Smooth muscle cell (in vitro differentiated cells): ENCODE data around the gene SART3. TPM values are rescaled to one million over a fixed set of nuclear protein-coding genes. Genes with fewer than 3 reads are reported as not detected.

Experiments used
- DNase-seq: peaks from one replicate; lab custom pipeline; 2025; ENCODE audit not compliant: unreplicated experiment; lab: John Stamatoyannopoulos, UW
- H2AFZ ChIP-seq: fragments of 200-600 bp; sonication (generic); 2 replicates; pipeline ENCODE4 v1.6.0; 2016; ENCODE audit warnings: antibody characterized with exemption, low read depth, mild to moderate bottlenecking
- H3F3A ChIP-seq: fragments of 200-600 bp; sonication (generic); 2 replicates; pipeline ENCODE4 v1.6.0; 2017; ENCODE audit warnings: antibody characterized with exemption, low read depth
- H3K27ac ChIP-seq: fragments of 200-600 bp; sonication (generic); 2 replicates; pipeline ENCODE4 v1.5.1; 2016; ENCODE audit warnings: low read depth, mild to moderate bottlenecking
- H3K27me3 ChIP-seq: fragments of 200-600 bp; sonication (generic); 2 replicates; pipeline ENCODE4 v1.6.1; 2016; ENCODE audit warnings: low read depth, mild to moderate bottlenecking
- H3K36me3 ChIP-seq: fragments of 200-600 bp; sonication (generic); 2 replicates; pipeline ENCODE4 v1.5.1; 2016; ENCODE audit warnings: low read depth
- H3K4me1 ChIP-seq: fragments of 200-600 bp; sonication (generic); 2 replicates; pipeline ENCODE4 v1.5.1; 2016; ENCODE audit warnings: low read depth
- H3K4me2 ChIP-seq: fragments of 200-600 bp; sonication (generic); 2 replicates; pipeline ENCODE4 v1.6.0; 2016; ENCODE audit warnings: mild to moderate bottlenecking
- H3K4me3 ChIP-seq: fragments of 200-600 bp; sonication (generic); 2 replicates; pipeline ENCODE4 v1.5.1; 2016; ENCODE audit warnings: mild to moderate bottlenecking
- H3K79me2 ChIP-seq: fragments of 200-600 bp; sonication (generic); 2 replicates; pipeline ENCODE4 v1.6.0; 2016; ENCODE audit warnings: low read depth, mild to moderate bottlenecking
- H3K9ac ChIP-seq: fragments of 200-600 bp; sonication (generic); 2 replicates; pipeline ENCODE4 v1.6.0; 2016; ENCODE audit warnings: low read depth
- H3K9me3 ChIP-seq: fragments of 200-600 bp; sonication (generic); replicated peaks from 2 replicates; pipeline ENCODE4 v1.5.1; 2016; ENCODE audit warnings: low read depth
- H4K20me1 ChIP-seq: fragments of 200-600 bp; sonication (generic); 2 replicates; pipeline ENCODE4 v1.6.0; 2016; ENCODE audit warnings: low read depth
- WGBS: methylation state at CpG from one replicate; pipeline ENCODE4 v1.1.7; 2016; ENCODE audit warnings: low lambda C conversion rate; 5-methylcytosine and 5-hydroxymethylcytosine counted together
- polyA plus RNA-seq: library from polyadenylated mRNA; unstranded; fragments of >200 nt; fragmentation: Nextera tagmentation; extraction: Ambion mirVana; gene quantifications from 2 replicates; pipeline ENCODE4 v1.2.1, GENCODE V29; 2016
- total RNA-seq: library from RNA; depleted of rRNA; stranded (reverse); fragments of >200 nt; gene quantifications from 2 replicates; pipeline ENCODE4 v1.2.3, GENCODE V29; 2014
- TF ChIP-seq, protein P1 (sequence below): fragments of 200-600 bp; sonication (generic); IDR thresholded peaks from 2 replicates; pipeline ENCODE4 v1.5.1; 2017; ENCODE audit warnings: borderline replicate concordance, mild to moderate bottlenecking, antibody characterized with exemption; ENCODE audit not compliant: insufficient read depth, poor library complexity, severe bottlenecking

SART3 gene
- total and polyA plus RNA-seq, 2 experiments from 2014 or later, result 22.7 to 94.5 TPM

DNA sequence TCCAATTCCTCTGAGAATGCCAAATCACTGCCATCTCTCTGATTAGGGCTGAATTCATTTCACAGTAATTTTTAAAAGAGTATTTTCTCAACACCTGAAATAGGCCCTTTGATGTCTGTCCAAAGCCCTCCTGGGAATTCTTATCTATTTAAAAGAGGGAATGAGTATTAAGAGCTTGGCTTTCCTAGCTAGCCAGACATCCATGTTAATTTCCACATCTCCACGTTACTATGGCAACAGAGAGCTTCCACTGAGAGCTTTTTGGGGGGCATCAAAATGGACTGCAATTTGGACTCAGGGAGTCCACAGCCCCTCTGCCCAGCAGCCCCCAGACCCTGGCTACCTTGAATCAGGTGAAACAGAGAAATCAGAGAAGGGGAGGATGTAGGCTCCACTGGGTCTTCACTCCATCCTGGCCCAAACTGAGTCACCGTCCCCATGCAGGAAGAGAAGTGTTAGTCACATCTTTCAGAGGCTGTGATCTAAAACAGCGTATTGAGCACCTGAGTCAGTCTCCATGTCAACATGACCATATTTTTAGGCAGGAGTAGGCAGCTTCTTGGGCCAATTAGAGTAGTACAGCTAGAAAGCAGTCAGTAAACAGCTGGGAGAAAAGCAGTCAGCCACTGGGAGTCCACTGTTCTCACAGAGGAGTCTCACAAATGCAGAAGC, 52.9 kb downstream of the SART3 start:
- Histone ChIP-seq H2AFZ (no peak overlapping the region), H3K4me3 (no peak overlapping the region), H4K20me1 (no peaks in the 10 kb centered on the region), H3K79me2 (no peaks in the 10 kb centered on the region), H3F3A (no peaks in the 10 kb centered on the region), H3K4me2 (no peak overlapping the region), H3K36me3 (no peaks in the 10 kb centered on the region), H3K9me3 (no peaks in the 10 kb centered on the region), H3K27me3 (no peaks in the 10 kb centered on the region), H3K9ac (no peak overlapping the region), H3K4me1 (peaks cover 4% of the 10 kb centered on the region), H3K27ac (no peak overlapping the region)
- DNase-seq, result no peak
- WGBS, result 71% methylated on average over 3 of the region's 3 CpGs
- TF ChIP-seq, protein P1, sequence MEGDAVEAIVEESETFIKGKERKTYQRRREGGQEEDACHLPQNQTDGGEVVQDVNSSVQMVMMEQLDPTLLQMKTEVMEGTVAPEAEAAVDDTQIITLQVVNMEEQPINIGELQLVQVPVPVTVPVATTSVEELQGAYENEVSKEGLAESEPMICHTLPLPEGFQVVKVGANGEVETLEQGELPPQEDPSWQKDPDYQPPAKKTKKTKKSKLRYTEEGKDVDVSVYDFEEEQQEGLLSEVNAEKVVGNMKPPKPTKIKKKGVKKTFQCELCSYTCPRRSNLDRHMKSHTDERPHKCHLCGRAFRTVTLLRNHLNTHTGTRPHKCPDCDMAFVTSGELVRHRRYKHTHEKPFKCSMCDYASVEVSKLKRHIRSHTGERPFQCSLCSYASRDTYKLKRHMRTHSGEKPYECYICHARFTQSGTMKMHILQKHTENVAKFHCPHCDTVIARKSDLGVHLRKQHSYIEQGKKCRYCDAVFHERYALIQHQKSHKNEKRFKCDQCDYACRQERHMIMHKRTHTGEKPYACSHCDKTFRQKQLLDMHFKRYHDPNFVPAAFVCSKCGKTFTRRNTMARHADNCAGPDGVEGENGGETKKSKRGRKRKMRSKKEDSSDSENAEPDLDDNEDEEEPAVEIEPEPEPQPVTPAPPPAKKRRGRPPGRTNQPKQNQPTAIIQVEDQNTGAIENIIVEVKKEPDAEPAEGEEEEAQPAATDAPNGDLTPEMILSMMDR, result no peak

DNA sequence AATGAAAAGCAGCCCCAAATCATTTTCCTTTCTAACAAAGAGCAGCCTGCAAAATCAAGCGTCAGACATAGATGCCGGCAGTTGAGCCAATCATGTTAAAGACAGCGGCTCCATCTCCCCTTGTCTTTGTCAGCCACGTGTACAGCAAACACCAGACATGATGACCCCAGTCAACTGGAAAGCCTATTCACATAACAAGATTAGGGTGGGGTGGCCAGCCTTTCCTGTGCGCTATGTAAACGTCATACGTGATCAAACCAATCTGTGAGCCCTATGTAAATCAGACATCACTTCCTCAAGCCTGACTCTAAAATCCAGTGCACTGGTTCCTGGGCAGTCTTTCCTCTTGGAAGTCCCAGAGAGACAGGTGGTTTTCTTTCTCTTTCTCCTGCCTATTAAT, 55.8 kb downstream of the SART3 start:
- H3K9ac ChIP-seq, result no peak overlapping the region
- no peak for DNase-seq
- H3K4me1 ChIP-seq, result no peaks in the 10 kb centered on the region
- H3F3A ChIP-seq, result no peaks in the 10 kb centered on the region
- TF ChIP-seq, protein P1, result no peak
- H4K20me1 ChIP-seq, result no peaks in the 10 kb centered on the region
- no peaks in the 10 kb centered on the region for H3K79me2 ChIP-seq
- H2AFZ ChIP-seq, result no peak overlapping the region
- no peaks in the 10 kb centered on the region for H3K36me3 ChIP-seq
- H3K27ac ChIP-seq, result no peak overlapping the region
- H3K9me3 ChIP-seq, result no peaks in the 10 kb centered on the region
- 90% methylated on average over 7 of the region's 7 CpGs for WGBS
- H3K4me2 ChIP-seq, result no peak overlapping the region
- no peak overlapping the region for H3K4me3 ChIP-seq
- H3K27me3 ChIP-seq, result no peaks in the 10 kb centered on the region

DNA sequence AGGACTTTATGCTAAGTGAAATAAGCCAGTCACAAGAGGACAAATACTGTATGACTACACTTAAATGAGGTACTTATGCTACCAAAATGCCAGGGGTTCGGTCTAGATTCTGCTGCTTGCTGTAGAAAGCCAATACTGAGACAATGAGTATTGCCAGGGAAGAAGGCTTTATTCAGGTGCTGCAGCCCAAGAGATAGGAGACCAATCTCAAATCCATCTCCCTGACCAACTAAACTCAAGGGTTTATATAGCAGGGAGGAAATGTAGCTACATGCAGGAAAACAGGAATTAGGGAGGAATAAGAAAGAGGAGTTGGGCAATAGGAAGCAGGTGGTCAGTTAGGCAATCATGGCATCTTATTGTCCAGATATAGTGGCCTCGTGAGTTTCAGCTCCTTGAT, 58.1 kb downstream of the SART3 start:
- no peaks in the 10 kb centered on the region for H3K4me1 ChIP-seq
- no peaks in the 10 kb centered on the region for H3F3A ChIP-seq
- H3K4me2 ChIP-seq, result no peak overlapping the region
- H3K4me3 ChIP-seq, result no peak overlapping the region
- no peaks in the 10 kb centered on the region for H3K36me3 ChIP-seq
- H3K9ac ChIP-seq, result no peak overlapping the region
- WGBS, result 85% methylated on average over 2 of the region's 2 CpGs
- no peaks in the 10 kb centered on the region for H4K20me1 ChIP-seq
- TF ChIP-seq, protein P1, result no peak
- no peaks in the 10 kb centered on the region for H3K79me2 ChIP-seq
- H2AFZ ChIP-seq, result no peak overlapping the region
- no peak overlapping the region for H3K27ac ChIP-seq
- DNase-seq, result no peak
- H3K9me3 ChIP-seq, result no peaks in the 10 kb centered on the region
- H3K27me3 ChIP-seq, result no peaks in the 10 kb centered on the region

DNA sequence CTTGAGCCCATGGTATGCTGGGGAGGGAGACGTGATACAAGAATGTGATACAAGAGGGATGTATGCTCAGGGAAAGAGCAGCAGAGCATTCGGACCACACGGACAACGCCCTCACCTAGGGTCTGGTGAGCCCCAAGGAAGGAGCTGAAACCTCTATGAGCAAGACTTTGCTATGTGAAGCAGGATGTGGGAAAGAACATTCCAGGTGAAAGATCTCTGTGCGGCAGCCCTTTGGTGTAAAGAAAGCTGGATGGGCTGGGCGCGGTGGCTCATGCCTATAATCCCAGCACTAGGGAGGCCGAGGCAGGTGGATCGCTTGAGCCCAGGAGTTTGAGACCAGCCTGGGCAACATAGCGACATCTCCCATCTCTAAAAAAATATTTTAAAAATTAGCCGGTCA, 62.8 kb downstream of the SART3 start:
- no peaks in the 10 kb centered on the region for H3K9me3 ChIP-seq
- H4K20me1 ChIP-seq, result no peaks in the 10 kb centered on the region
- no peaks in the 10 kb centered on the region for H3K79me2 ChIP-seq
- no peak for DNase-seq
- H3K36me3 ChIP-seq, result no peaks in the 10 kb centered on the region
- H3K4me1 ChIP-seq, result no peaks in the 10 kb centered on the region
- H2AFZ ChIP-seq, result no peak overlapping the region
- H3K9ac ChIP-seq, result no peak overlapping the region
- no peak overlapping the region for H3K27ac ChIP-seq
- TF ChIP-seq, protein P1, result no peak
- H3K27me3 ChIP-seq, result peaks cover 14% of the 10 kb centered on the region
- no peak overlapping the region for H3K4me3 ChIP-seq
- H3F3A ChIP-seq, result no peaks in the 10 kb centered on the region
- no peak overlapping the region for H3K4me2 ChIP-seq
- WGBS, result 86% methylated on average over 11 of the region's 11 CpGs
